Common myeloid progenitor, CD34-positive (primary cell): ENCODE data around the gene OSBP2.
"Not testable (repeated sequence)": the region's sequence is repeated elsewhere in the genome, so short reads cannot be mapped to it uniquely, and the experiment has no call there.

Experiments used
- CTCF ChIA-PET: fragments of 350-600 bp; sonication (Branson Sonifier 250); formaldehyde crosslinking; loops from one replicate; lab custom pipeline; 2021; ENCODE audit warnings: antibody characterized with exemption; lab: Charles Lee
- POLR2A ChIA-PET: fragments of 350-600 bp; sonication (Branson Sonifier 250); formaldehyde crosslinking; loops from one replicate; lab custom pipeline; 2021; ENCODE audit warnings: antibody characterized with exemption; lab: Charles Lee
- DNase-seq, 3 donors: peaks; one replicate each; pipeline versions ENCODE4 v3.0.0 to v3.0.0-alpha.2; 2013
- H3K27ac ChIP-seq, 2 experiments: 1 replicate in 1 of 2; 2 replicates in 1 of 2; pipeline ENCODE4 v1.7.0; 2013; ENCODE audit warnings: inconsistent platforms in 2 of 2, low read length in 2 of 2, mild to moderate bottlenecking in 2 of 2, low read depth in 1 of 2, moderate library complexity in 1 of 2; ENCODE audit not compliant: severe bottlenecking in 2 of 2, insufficient read depth in 1 of 2, poor library complexity in 1 of 2
- H3K27me3 ChIP-seq, 5 experiments: replicated peaks in 2 of 5; 1 replicate in 3 of 5; 2 replicates in 2 of 5; pipeline versions ENCODE4 v1.6.1 to v1.7.0; 2013; ENCODE audit warnings: low read length in 4 of 5, mild to moderate bottlenecking in 2 of 5, moderate library complexity in 2 of 5, inconsistent platforms in 1 of 5; ENCODE audit not compliant: insufficient read depth in 5 of 5, control insufficient read depth in 4 of 5
- H3K36me3 ChIP-seq, 4 experiments: 1 replicate in 2 of 4; 2 replicates in 2 of 4; pipeline versions ENCODE4 v1.6.1 to v1.7.0; 2013; ENCODE audit warnings: low read length in 3 of 4, control low read depth in 1 of 4, mild to moderate bottlenecking in 1 of 4; ENCODE audit not compliant: control insufficient read depth in 4 of 4, insufficient read depth in 4 of 4
- H3K4me1 ChIP-seq, 4 experiments: 1 replicate in 3 of 4; 2 replicates in 1 of 4; pipeline versions ENCODE4 v1.6.1 to v1.7.1; 2013; ENCODE audit warnings: low read length in 3 of 4, mild to moderate bottlenecking in 3 of 4, control low read depth in 1 of 4, inconsistent platforms in 1 of 4, moderate library complexity in 1 of 4; ENCODE audit not compliant: control insufficient read depth in 4 of 4, insufficient read depth in 4 of 4; ENCODE audit errors: control extremely low read depth in 1 of 4
- H3K4me3 ChIP-seq, 7 experiments: 1 replicate in 4 of 7; 2 replicates in 3 of 7; pipeline versions ENCODE4 v1.5.1 to v1.7.0; 2013; ENCODE audit warnings: mild to moderate bottlenecking in 7 of 7, low read length in 6 of 7, moderate library complexity in 6 of 7, inconsistent platforms in 2 of 7, low read depth in 2 of 7, control low read depth in 1 of 7; ENCODE audit not compliant: insufficient read depth in 4 of 7, control insufficient read depth in 1 of 7; ENCODE audit errors: extremely low read depth in 1 of 7
- H3K9me3 ChIP-seq, 5 experiments: 1 replicate in 4 of 5; 2 replicates in 1 of 5; pipeline versions ENCODE4 v1.6.1 to v1.7.1; 2013; ENCODE audit warnings: low read length in 4 of 5, mild to moderate bottlenecking in 2 of 5, inconsistent platforms in 1 of 5, low read depth in 1 of 5, moderate library complexity in 1 of 5; ENCODE audit not compliant: control insufficient read depth in 4 of 5, insufficient read depth in 2 of 5; ENCODE audit errors: control extremely low read depth in 1 of 5
- WGBS: methylation state at CpG from one replicate; pipeline ENCODE4 v1.1.5; 2013; ENCODE audit not compliant: insufficient coverage; 5-methylcytosine and 5-hydroxymethylcytosine counted together

OSBP2 gene

GRCh38 chr22:30673136-30673535 is 21.5 kb upstream of the OSBP2 start:
- Histone ChIP-seq H3K36me3 (no peaks in the 10 kb centered on the region), H3K4me1 (peaks cover under 1 to 5% (median 3%) of the 10 kb centered on the region in 4 experiments), H3K27me3 (peaks cover 2 to 12% (median 4%) of the 10 kb centered on the region in 5 experiments), H3K9me3 (no peaks in the 10 kb centered on the region), H3K27ac (no peak overlapping the region), H3K4me3 (no peak overlapping the region)
- CTCF ChIA-PET = no interaction called here
- POLR2A ChIA-PET = no interaction called here
- 74% methylated on average over 4 of the region's 4 CpGs for WGBS
- DNase-seq = peak in 2 of 3 donors; percentile 34 to 56

- ChIA-PET CTCF (no interaction called here), POLR2A (no interaction called here)
- no peak for DNase-seq
These were observed 20.2 kb upstream of the OSBP2 start for GRCh38 chr22:30674482-30674881.

GRCh38 chr22:30675436-30675835 is 19.2 kb upstream of the OSBP2 start:
- peak in 1 of 3 donors; percentile 23 for DNase-seq
- WGBS = 99% methylated on average over 9 of the region's 9 CpGs
- no peak overlapping the region for H3K4me3 ChIP-seq
- CTCF ChIA-PET = no interaction called here
- H3K9me3 ChIP-seq = no peaks in the 10 kb centered on the region
- H3K36me3 ChIP-seq = no peaks in the 10 kb centered on the region
- H3K4me1 ChIP-seq = no peaks in the 10 kb centered on the region
- H3K27ac ChIP-seq = no peak overlapping the region
- peaks cover 0 to 5% (median 1%) of the 10 kb centered on the region in 5 experiments for H3K27me3 ChIP-seq
- POLR2A ChIA-PET = interaction anchor here (0.6 kb wide), 1 partner anchor 38 kb away, joined by 8 read pairs; no protein-coding TSS in a partner anchor

More at GRCh38 chr22:30674482-30674881, 20.2 kb upstream of the OSBP2 start:
- H3K9me3 ChIP-seq = no peaks in the 10 kb centered on the region
- H3K4me3 ChIP-seq = no peak overlapping the region
- no peak overlapping the region for H3K27ac ChIP-seq
- 100% methylated on average over 5 of the region's 6 CpGs for WGBS
- no peaks in the 10 kb centered on the region for H3K36me3 ChIP-seq
- H3K27me3 ChIP-seq = peaks cover 0 to 5% (median 1%) of the 10 kb centered on the region in 5 experiments
- no peaks in the 10 kb centered on the region for H3K4me1 ChIP-seq

- 100% methylated on average over 2 of the region's 3 CpGs for whole genome bisulfite sequencing
- CTCF ChIA-PET, H3K4me1 ChIP-seq: not testable (repeated sequence)
These were observed 18.1 kb upstream of the OSBP2 start for GRCh38 chr22:30676565-30676964.

GRCh38 chr22:30679895-30680690 is 14.6 kb upstream of the OSBP2 start:
- WGBS = 79% methylated on average over 10 of the region's 12 CpGs
- POLR2A ChIA-PET, H3K36me3 ChIP-seq, H3K4me1 ChIP-seq, H3K27ac ChIP-seq, H3K4me3 ChIP-seq, H3K9me3 ChIP-seq, DNase-seq, H3K27me3 ChIP-seq: not testable (repeated sequence)
- CTCF ChIA-PET = interaction anchor here (2.0 kb wide), 1 partner anchor 45 kb away, joined by 6 read pairs; no protein-coding TSS in a partner anchor

More at GRCh38 chr22:30676565-30676964, 18.1 kb upstream of the OSBP2 start:
- DNase-seq, H3K4me3 ChIP-seq, H3K9me3 ChIP-seq, H3K36me3 ChIP-seq, H3K27ac ChIP-seq, H3K27me3 ChIP-seq, POLR2A ChIA-PET: not testable (repeated sequence)

- H3K4me1 ChIP-seq = peaks cover 0 to 9% (median 3%) of the 10 kb centered on the region in 4 experiments
- peaks cover 0 to 2% (median 0%) of the 10 kb centered on the region in 5 experiments for H3K27me3 ChIP-seq
- ChIA-PET POLR2A (interaction anchor here (0.6 kb wide), 1 partner anchor 26 kb away, joined by 3 read pairs; no protein-coding TSS in a partner anchor), CTCF (interaction anchor here (0.7 to 2.0 kb wide), 3 partner anchors 47 to 77 kb away, joined by 3 to 6 read pairs (median 3); no protein-coding TSS in a partner anchor)
- no peaks in the 10 kb centered on the region for H3K9me3 ChIP-seq
- DNase-seq = no peak
- H3K4me3 ChIP-seq = no peak overlapping the region
- H3K36me3 ChIP-seq = no peaks in the 10 kb centered on the region
- no peak overlapping the region for H3K27ac ChIP-seq
- WGBS = no CpG with 5 or more reads among the region's 1 CpG
These were observed 13.5 kb upstream of the OSBP2 start for GRCh38 chr22:30680991-30681770.
